ENCODE measurements around the gene CFAP61. TPM values are rescaled to one million over a fixed set of nuclear protein-coding genes. Genes with fewer than 3 reads are reported as not detected.
"Not testable (repeated sequence)": the region's sequence is repeated elsewhere in the genome, so short reads cannot be mapped to it uniquely, and the experiment has no call there.

Gene CFAP61
- polyA plus RNA-seq, 4 donors, result 0.12 to 5.3 (median 3.9) TPM

- no peak for DNase-seq (ENCODE audit: low read depth in 4 of 4, low spot score in 3 of 4)
Observed at GRCh38 chr20:20225325-20226043, 173.2 kb downstream of the CFAP61 start.

GRCh38 chr20:20226554-20226953 lies 174.2 kb downstream of the CFAP61 start:
- DNase-seq (ENCODE audit: low read depth in 4 of 4, low spot score in 3 of 4), result no peak

GRCh38 chr20:20227013-20227571 lies 174.8 kb downstream of the CFAP61 start:
- no peak for DNase-seq (ENCODE audit: low read depth in 4 of 4, low spot score in 3 of 4)

DNA sequence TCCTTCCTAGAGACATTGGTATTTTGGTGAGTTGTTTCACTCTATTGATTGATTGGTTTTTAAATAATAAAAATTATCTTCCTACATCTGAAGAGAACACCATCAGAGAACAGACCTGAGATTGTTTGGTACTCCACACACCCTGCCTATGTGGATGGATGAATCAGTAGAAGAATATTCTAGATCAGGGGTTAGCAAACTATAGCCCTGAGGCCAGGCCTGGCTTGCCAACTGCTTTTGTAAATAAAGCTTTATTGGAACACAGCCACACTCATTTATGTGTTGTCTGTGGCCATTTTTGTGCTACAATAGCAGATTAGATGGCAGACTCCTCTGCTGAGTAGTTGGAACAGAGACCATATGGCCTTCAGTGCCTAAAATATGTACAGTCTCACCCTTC lies 176.0 kb downstream of the CFAP61 start:
- DNase-seq (ENCODE audit: low read depth in 4 of 4, low spot score in 3 of 4), result no peak

GRCh38 chr20:20229595-20229994 lies 177.3 kb downstream of the CFAP61 start:
- no peak for DNase-seq (ENCODE audit: low read depth in 4 of 4, low spot score in 3 of 4)

GRCh38 chr20:20230741-20231140 lies 178.4 kb downstream of the CFAP61 start:
- DNase-seq (ENCODE audit: low read depth in 4 of 4, low spot score in 3 of 4), result no peak

DNA sequence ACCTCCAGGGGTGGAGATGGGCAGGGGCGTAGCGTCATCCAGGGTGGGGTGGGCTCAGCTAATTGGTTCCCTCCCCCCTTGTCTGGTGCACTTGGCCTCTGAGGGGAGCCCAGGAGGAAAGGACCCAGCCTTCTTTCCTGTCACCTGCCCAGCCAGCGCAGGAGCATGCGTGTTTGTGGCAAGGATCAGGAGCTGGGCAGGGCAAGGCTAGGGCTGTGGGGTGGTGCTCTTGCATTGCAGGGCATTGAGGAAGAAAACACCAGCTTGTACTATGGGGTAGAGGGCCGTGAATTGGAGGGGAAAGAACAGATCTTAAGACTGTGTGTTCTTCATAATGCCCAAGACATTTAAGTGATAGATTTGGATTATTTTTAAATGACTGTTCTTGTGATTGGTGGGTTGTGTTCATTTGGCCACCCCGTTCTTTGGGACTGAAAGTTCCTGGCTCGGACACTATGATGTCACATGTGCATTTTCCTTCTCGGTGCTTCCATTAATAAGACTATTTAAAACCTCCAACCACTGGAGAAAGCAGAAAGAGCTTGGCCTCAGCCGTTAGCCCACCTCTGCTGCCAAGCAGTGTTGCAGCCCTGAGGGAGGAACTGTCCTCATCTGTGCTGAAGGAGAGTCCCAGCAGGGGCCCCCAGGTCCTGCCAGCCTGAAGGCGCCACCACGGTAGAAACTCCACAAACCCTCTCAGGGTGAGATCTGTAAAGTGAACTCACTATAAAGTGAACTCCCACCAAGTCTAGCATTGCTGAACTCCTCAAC lies 179.4 kb downstream of the CFAP61 start:
- DNase-seq (ENCODE audit: low read depth in 4 of 4, low spot score in 3 of 4), result no peak

GRCh38 chr20:20233041-20233514 lies 180.7 kb downstream of the CFAP61 start:
- no peak for DNase-seq (ENCODE audit: low read depth in 4 of 4, low spot score in 3 of 4)

- DNase-seq (ENCODE audit: low read depth in 4 of 4, low spot score in 3 of 4), result no peak
Observed at GRCh38 chr20:20235681-20236080, 183.3 kb downstream of the CFAP61 start.

DNA sequence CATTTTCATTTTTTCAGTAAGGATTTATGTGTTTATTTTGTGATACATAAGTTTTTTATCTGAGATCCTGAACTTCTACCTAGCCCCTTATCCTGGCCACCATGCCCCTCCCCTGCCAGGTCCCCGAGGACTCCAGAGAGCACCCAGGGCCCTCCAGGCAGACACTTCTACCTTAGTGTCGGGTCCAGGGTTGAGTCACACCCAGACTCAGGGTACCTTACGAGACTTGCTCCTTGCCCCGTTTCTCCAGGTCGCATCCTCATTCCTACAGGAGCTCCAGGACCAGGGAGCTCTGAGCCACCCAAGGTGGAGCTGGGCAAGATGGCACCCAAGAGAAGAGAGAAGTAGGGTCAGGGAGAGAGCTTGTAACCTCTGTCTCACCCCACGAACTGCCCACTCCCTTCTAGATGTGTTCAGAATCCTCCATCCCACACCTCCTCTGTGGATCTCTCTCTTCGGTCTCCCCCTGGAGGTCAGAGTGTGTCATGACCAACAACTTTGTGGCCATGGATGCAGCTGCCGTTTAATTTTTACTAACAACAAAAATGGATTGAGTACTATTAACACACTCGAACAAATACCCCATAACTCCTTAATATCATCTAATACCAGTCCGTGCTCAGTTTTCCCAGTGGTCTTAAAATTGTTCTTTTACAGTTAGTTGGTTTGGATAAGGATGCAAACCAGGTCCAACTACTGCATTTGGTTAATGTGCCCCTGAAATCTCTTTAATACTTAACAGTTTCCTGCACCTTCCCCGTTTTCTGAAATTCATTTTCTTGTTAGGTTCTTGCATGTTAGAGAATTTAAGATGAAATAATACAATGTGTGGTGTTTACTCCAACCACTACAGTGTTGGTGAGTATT lies 185.0 kb downstream of the CFAP61 start:
- DNase-seq (ENCODE audit: low read depth in 4 of 4, low spot score in 3 of 4), result no peak

DNA sequence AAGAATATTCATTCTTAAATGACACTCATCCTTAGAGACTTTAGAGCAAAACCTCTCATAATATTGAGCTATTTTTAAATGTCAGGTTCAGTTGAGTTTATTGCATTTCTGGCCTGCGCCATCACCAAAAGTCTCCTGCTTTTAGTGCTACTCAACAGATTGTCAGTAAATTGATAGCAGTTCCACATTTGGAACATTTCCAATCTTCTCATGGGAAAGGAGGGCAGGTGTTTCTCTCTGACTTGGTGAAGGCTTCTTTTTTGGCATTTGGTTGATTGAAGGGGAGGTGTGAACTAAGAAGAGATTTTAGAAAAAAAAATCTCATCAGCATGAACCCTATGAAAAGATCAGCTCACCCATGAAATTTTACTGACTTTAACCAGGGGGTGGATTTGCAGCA lies 189.6 kb downstream of the CFAP61 start:
- DNase-seq (ENCODE audit: low read depth in 4 of 4, low spot score in 3 of 4), result no peak

DNA sequence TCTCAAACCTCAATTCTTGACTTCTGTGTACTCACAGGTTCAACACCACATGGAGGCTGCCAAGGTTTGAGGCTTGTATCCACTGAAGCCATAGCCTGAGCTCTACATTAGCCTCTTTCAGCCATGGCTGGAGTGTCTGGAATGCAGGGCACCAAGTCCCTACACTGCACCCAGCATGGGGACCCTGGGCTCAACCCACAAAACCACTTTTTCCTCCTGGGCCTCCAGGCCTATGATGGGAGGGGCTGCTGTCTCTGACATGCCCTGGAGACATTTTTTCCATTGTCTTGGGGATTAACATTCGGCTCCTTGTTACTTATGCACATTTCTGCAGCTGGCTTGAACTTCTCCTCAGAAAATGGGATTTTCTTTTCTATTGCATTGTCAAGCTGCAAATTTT lies 192.1 kb downstream of the CFAP61 start:
- DNase-seq (ENCODE audit: low read depth in 4 of 4, low spot score in 3 of 4), result not testable (repeated sequence)

DNA sequence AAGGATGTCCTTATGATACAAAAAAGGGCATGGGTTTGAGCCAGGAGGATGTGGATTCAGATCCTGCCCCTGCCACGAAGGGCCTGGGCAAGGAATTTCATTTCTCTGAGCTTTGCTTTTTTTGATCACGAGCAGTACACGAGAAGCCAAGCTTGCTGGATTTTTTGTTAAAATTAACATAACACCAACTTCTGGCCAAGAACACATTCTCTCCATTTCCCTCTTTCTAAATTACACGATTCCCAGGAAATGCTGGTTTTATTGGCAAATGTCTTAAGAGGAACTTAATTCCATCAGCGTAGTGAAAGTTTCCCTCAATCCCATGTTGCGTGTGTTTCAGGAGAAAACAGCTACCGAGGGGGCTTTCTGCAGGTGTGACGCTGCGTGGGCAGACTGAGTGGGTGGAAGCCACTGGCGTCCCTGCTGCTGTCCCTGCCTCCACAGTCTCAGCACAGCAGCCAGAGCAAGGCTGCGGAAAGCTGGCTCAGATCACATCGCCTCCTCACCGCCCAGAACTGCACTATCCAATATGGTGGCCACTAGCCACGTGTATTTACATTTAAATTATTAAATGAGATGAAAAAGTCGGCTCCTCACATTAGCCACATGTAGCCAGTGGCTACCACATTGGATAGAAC lies 194.8 kb downstream of the CFAP61 start:
- no peak for DNase-seq (ENCODE audit: low read depth in 4 of 4, low spot score in 3 of 4)

DNA sequence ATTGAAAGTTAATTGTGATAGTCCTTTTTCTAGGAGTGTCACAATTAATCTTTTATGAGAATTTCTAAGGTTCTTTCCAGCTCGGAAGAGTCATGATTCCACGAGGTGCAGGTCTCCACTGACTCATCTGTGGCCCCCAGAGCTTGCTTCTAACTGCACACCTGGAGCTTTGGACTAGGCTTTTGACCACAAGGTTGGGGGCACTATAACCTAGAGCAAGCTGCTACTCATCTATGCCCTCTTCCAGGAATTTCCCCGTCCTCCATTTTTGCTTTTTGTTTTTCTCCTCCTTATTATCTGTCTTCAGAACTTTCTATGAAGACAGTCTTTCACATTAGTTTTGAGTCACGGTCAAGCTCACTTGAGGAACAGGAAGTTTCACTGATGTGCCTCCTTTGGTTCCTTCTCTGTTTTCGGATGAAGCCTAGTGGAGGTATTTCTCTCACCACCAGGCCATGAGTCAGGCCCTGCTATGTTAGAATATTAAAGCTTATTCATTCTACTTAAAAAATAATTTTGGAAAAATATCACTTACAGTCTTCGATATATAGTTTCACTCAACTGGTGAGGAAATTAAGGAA lies 196.4 kb downstream of the CFAP61 start:
- DNase-seq (ENCODE audit: low read depth in 4 of 4, low spot score in 3 of 4), result no peak

DNA sequence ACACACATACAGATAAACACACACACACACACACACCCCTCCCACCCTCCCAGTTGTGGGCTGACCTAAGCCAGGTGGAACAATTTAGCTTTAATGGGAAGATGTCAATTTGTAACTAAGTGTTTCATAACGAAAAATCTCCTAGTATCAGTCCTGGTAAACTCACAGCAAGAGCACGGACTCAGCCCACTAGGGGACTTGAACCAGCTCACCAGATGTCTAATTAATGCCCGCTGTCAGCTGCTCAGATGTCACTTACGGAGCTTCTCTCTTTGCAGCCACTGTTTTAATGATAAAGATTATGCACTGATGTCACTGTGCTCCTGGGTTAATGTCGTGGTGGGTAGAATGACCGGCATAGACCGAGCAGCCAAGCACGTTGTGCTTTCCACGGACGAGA lies 199.0 kb downstream of the CFAP61 start:
- DNase-seq (ENCODE audit: low read depth in 4 of 4, low spot score in 3 of 4), result no peak

DNA sequence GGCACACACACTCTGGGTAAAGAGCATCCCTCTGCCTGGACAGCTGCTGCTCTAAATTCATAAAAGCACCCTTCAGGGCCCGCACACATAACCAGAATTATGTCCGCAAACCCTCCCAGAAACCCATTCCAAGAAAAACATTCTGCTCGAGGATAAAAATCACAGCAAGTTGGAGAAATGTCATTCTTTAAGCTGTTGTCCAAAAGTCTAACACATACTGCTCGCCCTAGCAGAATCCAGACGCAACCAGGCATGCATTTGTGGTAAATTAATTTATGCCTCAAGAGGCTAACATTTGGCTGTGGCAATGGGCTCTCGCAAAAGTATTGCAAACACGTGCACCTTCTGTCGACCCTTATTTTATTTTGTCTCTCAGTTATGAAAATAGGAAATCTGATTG lies 199.5 kb downstream of the CFAP61 start:
- DNase-seq (ENCODE audit: low read depth in 4 of 4, low spot score in 3 of 4), result no peak

DNA sequence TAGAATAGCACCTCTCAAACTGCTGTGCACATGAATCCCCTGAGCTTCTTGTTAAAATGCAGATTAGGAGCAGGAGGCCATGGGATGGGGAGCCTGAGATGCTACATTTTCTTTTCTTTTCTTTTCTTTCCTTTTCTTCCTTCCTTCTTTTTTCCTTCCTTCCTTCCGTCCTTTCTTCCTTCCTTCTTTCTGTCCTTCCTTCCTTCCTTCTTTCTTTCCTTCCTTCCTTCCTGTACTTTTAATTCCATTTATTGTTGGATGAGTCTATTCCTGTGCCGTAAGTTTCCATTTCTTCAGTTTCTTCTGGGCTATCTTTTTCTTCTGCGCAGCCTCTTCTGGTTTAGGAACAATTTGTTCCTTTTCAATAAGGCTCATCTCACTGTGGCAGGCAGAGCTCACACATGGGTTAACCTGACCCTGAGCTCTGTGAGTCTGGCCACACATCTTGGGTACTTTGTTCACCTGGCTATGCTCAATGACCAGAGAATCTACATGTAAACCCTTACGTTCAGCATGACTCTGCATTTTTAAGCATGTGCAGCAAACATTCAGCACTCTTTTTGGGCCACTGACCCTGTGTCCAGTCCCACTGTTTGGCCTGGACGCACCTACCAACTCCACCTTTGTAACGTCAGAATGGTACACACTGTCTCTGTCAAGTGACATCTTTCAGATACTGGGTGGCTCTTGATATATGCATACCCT lies 200.9 kb downstream of the CFAP61 start:
- no peak for DNase-seq (ENCODE audit: low read depth in 4 of 4, low spot score in 3 of 4)

DNA sequence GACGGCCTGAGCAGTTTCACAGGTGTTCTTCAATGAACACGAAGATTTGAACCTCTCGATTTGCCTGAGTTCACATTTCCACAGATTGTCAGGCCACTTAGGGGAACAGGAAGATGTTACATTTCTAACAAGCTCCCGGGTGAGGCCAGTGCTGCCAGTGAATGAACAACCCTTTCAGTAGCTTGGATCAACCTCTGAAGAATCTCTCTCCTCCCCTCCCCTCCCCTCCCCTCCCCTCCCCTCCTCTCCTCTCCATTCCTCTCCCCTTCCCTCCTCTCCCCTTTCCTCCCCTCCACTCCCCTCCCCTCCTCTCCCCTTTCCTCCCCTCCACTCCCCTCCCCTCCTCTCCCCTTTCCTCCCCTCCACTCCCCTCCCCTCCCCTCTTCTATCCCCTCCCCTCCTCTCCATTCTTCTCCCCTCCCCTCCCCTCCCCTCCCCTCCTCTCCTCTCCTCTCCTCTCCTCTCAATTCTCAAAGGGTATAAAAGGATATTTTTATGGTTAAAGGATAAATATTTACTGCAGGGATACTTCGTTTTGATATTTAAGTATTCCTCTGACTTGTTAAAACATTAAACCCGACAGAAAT lies 201.5 kb downstream of the CFAP61 start:
- DNase-seq (ENCODE audit: low read depth in 4 of 4, low spot score in 3 of 4), result no peak

DNA sequence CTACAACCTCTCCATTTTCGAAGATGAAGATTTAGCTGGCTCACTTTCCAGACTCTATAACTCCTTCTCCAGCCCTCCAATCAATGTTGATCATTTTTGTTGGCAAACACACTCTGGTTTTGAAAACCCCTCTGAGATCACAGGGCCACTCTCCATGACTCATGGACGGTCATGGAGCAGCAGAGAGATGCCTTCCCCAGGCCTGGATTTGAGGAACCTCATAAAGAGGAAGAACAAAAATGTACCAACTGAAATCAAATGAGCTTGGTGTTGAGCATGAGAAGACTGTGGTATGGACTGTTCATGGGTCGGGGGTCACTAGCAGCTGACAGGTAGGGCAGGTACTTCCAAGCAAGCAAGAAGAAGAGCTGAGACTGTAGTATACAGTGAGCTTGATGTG lies 202.8 kb downstream of the CFAP61 start:
- DNase-seq (ENCODE audit: low read depth in 4 of 4, low spot score in 3 of 4), result no peak
